SW 1271 (cell line): ENCODE results near the gene PPP1R11.

Source experiments
- DNase-seq, 2 experiments: peaks; one replicate each; lab custom pipeline; 2025; lab: John Stamatoyannopoulos, UW

PPP1R11 gene

DNA sequence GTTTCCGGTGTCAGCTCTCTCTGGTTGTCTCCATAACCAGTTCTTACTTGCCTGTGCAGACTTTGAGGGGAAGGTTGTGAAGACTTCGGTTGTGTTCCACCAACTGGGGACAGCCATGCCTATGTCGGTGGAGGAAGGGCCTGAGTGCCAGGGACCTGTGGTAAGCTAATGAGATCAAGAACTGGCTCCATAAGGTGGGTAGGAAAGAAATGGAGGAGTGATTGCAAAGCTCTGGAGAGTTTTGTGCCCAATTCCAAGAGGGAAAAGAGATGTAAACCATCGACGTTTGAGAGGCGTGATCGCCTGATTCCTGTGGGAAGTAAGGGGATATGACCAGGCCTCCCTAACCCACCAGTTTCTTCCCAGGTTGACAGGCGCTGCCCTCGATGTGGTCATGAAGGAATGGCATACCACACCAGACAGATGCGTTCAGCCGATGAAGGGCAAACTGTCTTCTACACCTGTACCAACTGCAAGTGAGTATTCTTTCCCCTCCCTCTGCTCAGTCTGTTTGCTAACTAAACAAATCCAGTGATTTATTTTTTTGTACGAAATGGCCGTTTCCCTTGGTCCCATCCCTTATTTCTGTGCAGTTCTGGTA is 5.0 kb upstream of the PPP1R11 start:
- peak in 1 of 2 experiments; percentile 47 for DNase-seq

DNA sequence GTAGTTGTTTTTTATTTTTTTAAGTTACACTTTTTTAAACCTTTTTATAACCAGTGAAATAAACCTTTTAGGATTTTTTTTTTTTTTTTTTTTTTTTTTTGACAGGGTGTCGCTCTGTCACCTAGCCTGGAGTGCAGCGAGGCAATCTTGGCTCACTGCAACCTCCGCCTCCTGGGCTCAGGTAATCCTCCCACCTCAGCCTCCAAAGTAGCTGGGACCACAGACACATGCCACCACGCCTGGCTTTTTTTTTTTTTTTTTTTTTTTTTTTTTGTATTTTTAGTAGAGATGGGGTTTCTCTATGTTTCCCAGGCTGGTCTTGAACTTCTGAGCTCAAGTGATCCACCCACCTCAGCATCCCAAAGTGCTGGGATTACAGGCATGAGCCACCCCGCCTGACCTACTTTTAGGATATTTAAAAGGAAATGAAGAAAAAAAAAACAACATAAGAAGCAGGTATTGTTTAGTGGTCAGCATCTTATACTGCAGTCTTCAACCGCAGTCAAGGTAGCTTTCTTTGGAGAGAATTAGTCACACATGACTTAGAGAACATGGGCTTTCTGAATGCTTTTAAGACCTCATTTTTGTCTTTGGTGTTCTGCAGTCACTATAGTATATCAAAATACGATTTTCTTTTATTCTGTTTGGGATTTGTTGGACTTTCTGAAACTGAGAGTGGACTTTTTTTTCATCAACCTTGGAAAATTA is 4.4 kb upstream of the PPP1R11 start:
- DNase-seq, result no peak

DNA sequence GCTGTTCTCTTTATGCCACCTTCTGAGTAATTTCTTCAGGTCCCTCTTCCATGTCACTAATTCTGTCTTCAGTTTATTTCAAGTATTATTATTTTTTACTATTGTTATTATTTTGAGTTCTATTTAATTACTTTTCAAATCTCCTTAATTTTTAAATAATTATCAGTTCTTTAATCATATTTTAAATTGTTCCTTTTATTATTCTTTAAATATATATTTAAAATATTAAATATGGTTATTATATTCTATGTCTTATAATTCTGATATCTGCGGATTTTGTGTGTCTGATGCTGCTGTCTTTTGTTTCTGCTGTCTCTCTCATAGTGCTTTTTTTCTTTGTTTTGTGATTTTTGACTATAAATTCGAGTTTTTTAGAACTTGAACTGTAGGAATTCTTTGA is 3.7 kb upstream of the PPP1R11 start:
- no peak for DNase-seq

DNA sequence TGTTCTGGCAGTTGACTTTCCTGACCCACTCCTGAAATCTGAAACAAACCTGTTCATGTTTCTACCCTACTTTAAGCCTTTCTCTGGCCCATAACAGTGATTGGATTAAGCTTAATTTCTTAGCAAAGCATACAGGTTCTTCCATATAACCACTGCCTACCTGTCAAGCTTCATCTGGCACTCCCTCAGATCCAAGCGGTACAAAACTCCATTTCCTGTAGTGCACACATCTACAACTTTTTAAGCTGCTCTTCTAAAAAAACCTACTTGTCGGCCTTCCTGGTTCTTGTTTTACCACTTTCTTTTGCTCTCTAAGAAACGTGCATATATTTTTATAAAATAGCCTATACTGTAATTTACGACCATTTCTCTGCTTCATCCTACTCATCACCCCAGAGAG is 916 bp upstream of the PPP1R11 start:
- no peak for DNase-seq

DNA sequence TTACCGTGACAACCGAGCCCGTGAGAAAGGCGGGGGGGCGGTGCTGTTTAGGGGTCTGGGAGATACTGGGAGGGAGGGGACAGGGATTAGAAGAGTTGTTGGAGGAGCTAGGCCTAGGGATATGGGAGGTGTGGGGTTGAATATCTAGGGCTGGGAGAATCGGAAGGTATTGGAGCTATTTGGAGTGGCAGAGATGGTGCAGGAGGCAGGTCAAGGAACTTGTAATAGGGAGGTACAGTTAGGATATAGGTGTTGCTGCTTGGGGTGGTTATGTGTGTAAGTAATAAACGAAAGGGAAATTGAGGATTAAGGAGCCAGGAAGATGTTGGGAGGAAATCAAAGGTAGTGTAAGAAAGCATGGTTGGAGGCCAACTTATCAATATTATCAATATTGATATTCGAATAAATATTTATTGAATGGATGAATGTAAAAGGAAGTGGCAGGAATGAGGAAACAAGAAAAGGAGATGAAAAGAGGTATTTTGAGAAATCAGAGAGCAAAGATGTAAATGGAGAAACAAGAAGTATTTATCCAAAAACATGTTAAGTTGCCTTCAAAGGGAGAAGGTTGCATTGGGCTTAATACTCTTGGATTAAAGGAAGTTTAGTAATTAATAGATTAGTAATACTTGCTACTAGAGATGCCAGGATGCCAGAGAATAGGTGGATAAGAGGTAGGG is 602 bp downstream of the PPP1R11 start:
- DNase-seq, result no peak

DNA sequence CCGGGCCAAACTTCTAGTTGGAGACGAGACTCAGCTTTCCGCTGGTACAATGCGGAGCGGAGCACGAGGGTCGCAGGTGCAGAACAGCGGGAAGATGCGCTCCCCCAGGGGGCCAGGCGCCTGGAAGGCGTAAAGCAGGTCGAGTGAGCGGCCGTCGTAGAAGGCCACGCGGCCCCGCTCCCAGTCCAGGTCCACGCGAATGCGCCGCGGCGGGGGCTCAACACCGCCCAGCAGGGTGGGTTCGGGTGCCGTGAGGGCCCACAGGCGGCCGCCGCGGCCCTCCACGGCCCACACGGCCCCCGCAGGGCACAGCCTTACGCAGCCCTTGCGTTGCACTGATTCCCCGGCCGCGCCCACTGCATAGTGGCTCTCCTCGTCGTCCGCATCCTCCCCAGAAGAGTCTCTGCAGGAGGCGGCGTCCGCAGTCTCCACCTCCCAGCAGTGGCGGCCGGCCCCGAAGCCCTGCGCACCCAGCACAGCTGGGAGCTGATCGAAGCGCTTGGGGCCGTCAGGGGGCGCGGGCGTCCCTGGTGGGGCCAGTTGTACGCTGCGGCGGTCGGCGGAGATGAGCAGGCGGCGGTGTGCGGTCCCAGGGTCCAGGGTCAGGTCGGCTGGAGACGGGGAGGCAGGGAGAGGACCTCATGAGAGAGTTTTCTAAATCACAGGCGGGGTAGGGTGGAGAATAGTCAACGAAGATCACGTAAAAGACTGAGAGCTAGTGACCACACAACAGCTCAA is 4.3 kb downstream of the PPP1R11 start:
- DNase-seq, result no peak

DNA sequence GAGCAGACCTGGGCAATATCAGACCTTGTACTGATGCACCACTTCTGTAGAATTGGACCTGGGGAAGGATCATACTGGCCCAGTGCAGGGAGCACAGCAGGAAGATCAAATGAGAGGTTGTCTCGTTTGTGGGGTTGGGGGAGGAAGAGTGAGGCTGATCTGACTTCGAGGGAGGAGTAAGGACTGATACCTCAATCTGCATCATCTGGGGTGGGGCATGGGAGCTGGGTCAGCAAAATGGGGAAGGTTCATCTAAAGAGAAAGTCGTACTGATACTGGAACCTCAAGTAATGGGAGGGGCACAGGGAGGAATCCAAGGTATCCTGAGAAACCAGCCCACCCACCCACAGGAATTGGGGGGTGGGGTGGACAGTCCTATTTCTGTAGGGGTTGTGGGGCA is 4.9 kb downstream of the PPP1R11 start:
- no peak for DNase-seq

DNA sequence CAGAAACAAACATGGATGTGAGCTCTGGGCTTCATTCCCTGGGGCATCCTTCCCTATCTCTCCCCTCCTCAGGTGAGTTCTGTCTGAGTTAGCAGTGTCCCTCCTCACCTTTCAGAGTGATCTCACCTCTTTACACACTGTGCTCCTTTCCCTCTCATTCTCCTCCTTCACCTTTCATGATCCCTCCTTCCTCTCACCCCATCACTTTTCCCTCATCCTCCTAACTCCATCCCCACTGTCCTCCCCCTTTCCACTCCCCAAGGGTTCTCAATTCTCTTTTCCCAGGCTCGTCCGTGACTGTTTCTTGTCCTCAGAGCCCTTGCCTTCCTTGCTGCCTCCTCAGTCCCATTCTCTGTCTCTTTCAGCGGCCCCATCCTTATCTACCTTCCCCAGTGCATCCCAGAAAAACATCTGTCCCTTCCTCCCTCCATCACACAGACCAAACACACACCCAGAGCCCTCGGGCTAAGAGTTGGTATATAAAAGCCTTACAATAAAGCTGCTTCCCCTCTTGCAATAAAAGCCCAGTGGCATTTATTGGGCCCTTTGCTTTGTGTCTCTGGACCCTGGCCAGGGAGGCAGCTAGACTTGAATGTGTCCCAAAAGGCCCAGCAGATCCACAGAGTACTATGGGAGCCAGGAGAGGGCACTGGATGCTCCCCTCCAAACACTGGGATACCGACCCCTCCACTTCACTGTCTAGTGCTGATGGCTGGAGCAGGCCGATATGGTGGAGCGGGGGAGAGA is 6.7 kb downstream of the PPP1R11 start:
- no peak for DNase-seq

DNA sequence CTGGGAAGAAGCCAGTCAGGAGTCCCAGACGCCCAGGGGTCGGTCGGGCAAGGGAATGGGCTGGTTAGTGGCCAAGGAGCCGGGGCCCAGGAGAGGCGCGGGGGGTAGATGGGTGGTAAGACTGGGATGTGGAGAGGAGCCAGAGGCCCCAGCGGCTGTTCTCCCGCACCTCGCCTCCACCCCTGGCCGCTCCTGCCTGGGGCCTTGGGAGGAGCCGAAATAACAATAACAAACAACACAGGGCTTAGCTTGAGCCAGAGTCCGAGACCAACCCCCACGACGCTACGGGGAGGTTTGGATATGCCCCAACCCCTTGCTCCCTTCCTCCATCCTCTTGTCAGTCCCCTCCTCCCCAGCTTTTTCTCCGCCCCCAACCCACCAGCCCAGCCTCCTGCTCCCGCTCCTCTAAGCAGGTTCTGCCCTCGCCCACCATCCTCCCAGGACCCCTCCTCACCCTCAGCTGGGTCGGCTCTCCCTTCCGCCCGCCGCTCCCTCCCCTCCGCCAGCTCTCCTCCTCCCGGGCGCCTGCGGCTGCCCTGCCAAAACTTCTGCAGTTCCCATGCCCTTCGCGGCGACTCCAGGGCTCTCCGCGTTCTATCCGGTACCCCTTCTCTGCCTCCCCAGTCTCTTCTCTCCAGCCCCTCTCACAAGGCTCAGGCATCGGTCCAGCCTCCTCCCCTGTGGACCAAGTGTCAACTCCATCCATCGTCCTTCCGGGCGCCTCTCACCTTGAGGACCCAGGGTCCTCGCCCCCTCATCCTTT is 7.5 kb downstream of the PPP1R11 start:
- no peak for DNase-seq

DNA sequence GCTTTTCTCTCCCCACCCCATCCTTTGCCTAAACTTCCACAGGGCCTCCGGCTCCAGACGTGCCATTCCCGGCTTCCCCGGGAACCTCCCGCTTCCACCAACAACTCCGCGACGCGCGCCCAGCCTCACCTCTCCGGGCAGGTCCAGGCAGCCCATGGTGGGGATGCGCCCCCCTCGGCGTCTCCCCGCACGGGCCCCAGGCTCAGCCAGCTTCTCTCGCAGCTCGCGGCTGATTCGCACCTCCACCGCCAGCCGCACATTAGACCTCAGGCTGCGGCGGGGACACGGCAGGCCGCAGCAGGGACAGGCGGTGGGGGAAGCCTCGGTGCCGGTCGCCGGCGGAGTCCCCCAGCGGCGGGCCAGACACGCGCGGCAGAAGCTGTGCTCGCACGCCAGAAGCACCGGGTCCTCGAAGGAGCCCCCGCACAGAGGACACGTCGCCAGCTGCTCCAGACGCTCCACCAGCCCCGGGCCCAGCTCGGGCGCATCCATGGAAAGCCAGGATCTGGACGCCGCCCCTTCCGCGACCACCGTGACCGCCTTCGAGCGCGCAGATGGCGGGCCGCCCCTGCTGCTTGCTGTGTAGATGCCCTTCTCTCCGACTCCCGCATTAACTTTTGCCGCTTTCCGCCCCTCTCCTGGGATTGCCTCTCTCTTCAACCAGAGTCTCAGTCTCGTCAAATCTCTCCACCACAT is 8.2 kb downstream of the PPP1R11 start, which contains the start of gene RNF39:
Gene RNF39, minus strand, starts transcription at position 676 of the 696 bp plus-strand sequence. Its CDS starts 184 bp downstream, at position 492.
- DNase-seq, result no peak

DNA sequence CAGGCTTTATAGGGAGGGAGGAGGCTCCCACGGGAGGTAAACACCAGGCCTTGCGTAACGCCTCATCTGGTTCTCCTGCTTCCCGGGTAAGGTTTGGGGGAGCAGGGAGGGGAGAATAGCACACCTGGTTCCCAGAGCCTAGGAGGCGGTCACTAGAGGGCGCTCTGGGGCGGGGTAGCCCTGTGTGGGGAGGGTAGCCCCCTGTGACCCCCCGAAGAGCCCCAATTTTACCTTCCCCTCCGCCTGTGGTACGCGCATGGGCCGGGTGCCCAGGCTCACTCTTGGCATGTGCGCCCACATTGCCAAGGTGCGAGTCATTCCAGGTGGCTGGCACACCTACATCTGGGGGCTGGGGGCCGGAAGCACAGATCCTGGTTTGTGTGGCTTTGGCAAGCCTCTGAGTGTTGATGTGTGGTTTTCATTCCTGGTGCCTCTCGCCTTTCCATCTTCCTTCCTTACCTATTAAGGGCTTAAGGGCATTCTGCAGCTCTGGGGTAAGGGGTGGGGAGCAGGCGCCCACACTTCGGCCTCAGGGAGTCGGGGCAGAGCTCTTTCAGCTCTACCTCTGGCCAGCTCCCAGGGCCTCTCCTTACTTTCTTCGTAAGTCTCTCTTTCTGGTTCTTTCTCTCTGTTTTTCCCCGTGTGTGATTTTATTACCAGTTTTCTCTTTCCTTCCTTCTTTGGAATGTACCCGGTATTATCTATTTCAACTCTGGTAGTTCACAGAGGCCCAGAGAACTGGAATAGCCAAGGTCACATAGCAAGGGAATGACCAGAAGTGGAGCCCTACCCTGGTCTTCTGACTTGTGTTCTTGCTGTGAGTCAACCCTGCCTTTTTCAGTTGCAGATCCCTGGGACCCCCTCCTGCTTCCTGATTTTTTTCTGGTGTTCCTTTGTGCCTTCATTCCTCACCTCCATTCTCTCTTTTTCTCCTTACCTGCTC is 9.1 kb downstream of the PPP1R11 start:
- DNase-seq, result no peak

DNA sequence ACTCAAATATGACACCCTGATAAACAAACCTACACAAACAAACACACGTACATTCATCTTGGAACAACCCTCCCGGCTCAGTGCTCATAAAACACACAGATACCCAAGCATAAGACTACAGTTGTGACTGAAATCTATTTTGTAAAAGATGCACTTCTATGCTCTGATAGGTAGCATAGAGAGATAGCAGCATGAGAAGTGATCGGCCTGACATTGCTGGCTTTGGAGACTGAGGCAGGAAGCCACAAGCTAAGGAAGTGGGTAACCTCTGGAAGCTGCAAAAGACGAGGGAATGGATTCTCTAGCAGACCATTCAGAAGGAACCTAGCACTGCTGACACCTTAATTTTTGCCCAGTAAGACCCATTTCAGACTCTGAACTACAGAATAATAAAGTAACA is 10.2 kb downstream of the PPP1R11 start:
- no peak for DNase-seq

DNA sequence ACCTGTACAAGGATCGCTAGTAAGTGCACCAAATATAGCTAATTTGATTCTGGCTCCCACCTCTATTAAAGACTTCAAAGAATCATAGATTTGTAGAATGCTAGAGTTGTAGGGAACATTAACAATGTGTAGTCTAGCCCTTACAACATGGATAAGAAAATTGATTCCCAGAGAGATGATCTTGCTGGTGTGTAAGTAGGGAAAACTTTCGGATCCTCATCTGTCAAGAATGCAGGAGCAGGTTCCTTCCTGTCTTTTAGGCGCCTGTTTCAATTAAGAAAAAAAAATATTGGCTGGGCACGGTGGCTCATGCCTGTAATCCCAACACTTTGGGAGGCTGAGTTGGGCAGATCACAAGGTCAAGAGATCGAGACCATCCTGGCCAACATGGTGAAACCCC is 20.9 kb downstream of the PPP1R11 start:
- no peak for DNase-seq

DNA sequence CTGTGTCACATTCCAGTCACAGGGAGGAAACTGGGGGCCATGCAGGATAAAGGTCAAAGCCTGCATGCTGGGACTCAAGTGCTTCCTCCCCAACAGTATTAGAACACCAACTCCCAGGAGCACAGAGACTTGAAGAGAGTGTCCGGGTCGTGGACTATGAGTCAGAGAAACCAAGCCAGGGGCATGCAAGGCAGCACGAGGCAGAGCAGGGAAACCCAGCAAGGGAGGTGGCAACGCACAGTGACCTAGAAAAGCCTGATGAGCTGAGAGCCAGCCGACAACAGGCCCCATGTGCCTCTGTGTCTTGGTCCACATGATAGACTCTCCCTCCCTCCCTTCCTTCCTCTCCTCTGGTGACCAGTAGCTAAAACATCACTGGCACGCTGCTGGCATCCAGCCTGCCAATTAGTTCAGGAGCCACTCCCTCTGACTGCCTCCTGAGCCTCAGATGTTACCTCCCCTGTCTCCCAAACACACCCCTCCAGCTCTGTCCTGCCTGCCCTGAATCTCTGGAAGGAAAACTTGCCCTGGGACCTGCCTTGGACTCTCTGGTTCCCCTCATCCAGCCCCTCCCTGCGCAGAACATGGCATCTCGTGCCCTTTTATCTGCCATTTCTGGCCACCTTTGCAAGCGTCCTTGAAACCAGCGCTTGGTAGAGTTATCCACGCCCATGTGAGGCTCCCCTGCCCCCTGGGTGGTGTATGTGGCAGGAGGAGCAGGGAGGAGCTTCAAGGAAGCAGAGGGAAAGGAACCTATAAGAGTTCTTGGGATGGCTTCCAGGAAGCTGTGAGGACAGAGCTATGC is 24.8 kb downstream of the PPP1R11 start:
- DNase-seq, result no peak

DNA sequence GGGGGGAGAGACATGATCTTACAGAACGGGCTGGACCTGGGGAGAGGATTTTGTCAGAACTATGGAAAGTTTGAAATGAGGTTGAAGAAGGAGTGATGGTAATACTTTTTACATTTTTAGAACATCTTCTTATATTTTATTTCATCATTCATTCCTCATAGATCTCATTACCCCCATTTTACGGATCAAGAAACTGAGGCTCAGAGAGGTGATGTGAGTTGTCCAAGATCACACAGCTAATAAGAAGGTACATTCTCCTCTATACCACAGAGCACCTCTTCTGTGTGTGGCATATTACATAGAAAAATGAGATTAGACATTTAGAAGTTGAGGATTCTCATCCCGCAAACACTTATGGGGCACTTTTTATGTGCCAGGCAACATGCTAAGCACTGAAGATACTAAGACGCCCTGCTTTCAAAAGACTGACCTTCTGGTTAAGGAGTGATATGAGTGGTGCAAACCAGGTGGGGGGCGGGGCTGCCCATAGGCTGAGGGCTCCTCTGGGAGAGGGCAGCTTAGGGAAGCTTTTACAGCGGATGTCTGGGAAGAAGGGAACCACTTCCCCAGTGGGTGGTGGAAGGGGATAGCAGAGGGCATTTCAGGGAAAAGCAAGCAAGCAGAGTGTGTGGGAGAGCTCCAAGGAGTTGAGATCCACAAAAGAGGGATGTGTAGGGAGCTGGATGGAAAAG is 26.0 kb downstream of the PPP1R11 start:
- no peak for DNase-seq

DNA sequence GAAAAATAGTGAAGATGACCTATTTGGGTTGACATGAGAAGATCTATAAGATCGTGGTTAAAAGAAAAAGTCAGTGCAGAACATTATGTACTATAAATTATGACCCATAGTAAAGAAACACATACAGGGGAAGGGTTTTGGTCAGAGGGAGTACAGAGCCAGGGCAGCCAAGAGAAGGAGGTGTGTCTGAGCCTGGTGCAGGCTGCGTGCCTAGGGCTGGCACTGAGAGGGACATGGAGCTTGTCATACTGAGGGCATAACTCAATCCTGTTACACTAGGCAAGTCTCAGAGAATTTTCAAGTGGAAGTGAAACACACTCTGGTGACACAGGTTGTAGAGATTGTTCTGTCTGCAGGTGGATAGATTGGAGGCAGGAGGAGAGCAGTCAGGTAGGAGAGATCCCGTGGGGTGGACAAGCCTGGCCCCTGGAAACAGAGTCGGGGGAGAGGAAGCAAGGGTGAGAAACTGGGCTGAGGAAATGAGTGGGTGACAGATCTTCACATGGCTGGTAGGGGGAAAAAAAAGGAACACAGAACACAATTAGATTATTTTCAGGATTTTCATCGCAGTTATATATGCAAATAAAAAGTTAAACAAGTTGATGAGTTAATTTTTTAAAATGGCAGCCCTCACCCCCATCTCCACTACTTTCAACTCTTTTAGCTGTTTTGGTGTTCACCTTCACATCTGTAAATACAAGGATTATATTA is 27.1 kb downstream of the PPP1R11 start:
- no peak for DNase-seq

DNA sequence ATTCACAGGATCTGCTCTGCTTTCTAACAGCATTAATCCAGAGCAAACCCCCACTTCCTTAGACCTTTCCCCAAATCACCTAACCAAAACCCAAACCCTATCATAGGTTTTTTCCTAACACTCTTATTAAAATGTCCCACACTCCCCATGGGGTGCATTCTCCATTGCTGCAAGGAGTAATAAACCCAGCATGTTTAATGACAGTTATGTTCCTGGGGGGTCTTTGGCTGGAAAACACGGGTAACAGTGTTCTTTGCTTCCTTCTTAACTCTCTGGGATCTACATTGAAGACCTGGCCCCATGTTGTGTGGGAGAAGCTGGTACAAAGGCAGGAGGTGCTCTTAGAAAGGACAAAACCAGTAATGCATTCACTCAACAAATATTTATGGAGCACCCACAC is 29.8 kb downstream of the PPP1R11 start:
- DNase-seq, result no peak
